Measurements from ENCODE around the gene BTNL9. TPM values are rescaled to one million over a fixed set of nuclear protein-coding genes. Genes with fewer than 3 reads are reported as not detected.

The BTNL9 gene
- total and polyA plus RNA-seq, 2 of the 13 experiments (the other 11 are each of a cell fraction or from before 2014, with no cell fraction given): 0.13 TPM; not detected in 1

GRCh38 chr5:181001947-181002346 is 38.1 kb upstream of the BTNL9 start:
- in situ Hi-C loops (cut with HindIII; ENCODE audit: extremely low pct_ligation_motif_present, low pct_unique_long_range_greater_than_20kb): no loop called here
- no peaks in the 10 kb centered on the region for H3K36me3 ChIP-seq (replicated peaks in 1 of 2; ENCODE audit: control insufficient read depth in 1 of 2, insufficient read depth in 2 of 2, low read length in 2 of 2)
- DNase-seq (ENCODE audit: low spot score) (peak; percentile 15), ATAC-seq (no peak), FAIRE-seq (no peak)
- peak in 1 of 2 experiments; percentile 21; a peak in 1 of 4 replicates for TF ChIP-seq EP300 (IDR thresholded peaks at IDR 0.05; ENCODE audit: low read depth in 2 of 2, low read length in 2 of 2)
- no peak for TF ChIP-seq EP300 (CRISPR knock-in tag; IDR thresholded peaks at IDR 0.05; ENCODE audit: borderline replicate concordance)
- TF ChIP-seq TEAD2 (CRISPR knock-in tag; IDR thresholded peaks at IDR 0.05): no peak
- 0 out of 2 replicates have a peak, but pooled peaks have one; percentile 31 for TF ChIP-seq PITX1 (CRISPR knock-in tag; IDR thresholded peaks at IDR 0.05)
- TF ChIP-seq ZNF607 (CRISPR knock-in tag; IDR thresholded peaks at IDR 0.05; ENCODE audit: borderline replicate concordance): no peak
- TF ChIP-seq XBP1 (CRISPR knock-in tag; IDR thresholded peaks at IDR 0.05): no peak
- no peak for TF ChIP-seq ZNF839 (CRISPR knock-in tag; IDR thresholded peaks at IDR 0.05; ENCODE audit: borderline replicate concordance)
- peak; percentile 67; the same call in 1 of the 2 replicates for TF ChIP-seq ONECUT2 (CRISPR knock-in tag; IDR thresholded peaks at IDR 0.05)
- 0 out of 2 replicates have a peak, but pooled peaks have one; percentile 17 for TF ChIP-seq MIXL1 (CRISPR knock-in tag; IDR thresholded peaks at IDR 0.05)
- TF ChIP-seq TCF7 (IDR thresholded peaks at IDR 0.05; ENCODE audit: low read depth): peak; percentile 44; the same call in 1 of the 2 replicates
- TF ChIP-seq ZKSCAN8 (CRISPR knock-in tag; IDR thresholded peaks at IDR 0.05; ENCODE audit: borderline replicate concordance): no peak
- no peak overlapping the region for H3K4me2 ChIP-seq (ENCODE audit: low read depth, low read length)
- no peak overlapping the region for H2AFZ ChIP-seq (ENCODE audit: low read length)
- intact Hi-C loops (cut with micrococcal nuclease; ENCODE audit: unreplicated experiment): no loop called here
- H3K4me1 ChIP-seq (ENCODE audit: insufficient read depth, low read length): no peaks in the 10 kb centered on the region
- CTCF ChIA-PET (ENCODE audit: low intra/inter-chr PET ratio, low total read pairs): no interaction called here
- no TSS peak for BruUV-seq (replicated peaks)
- no peaks in the 10 kb centered on the region for H3K9me3 ChIP-seq (ENCODE audit: low read length)
- H3K27me3 ChIP-seq (ENCODE audit: control insufficient read depth in 1 of 2, insufficient read depth in 2 of 2, low read length in 2 of 2): peaks cover 0 to 12% of the 10 kb centered on the region in 2 experiments; a peak in 2 of 5 replicates
- no peak overlapping the region for H3K4me3 ChIP-seq (replicated peaks in 1 of 3; ENCODE audit: insufficient read depth in 1 of 3, low read depth in 2 of 3, low read length in 3 of 3)
- POLR2A ChIA-PET: no interaction called here
- H3K27ac ChIP-seq (ENCODE audit: extremely low read length, insufficient read depth, low read length): no peak overlapping the region
- no peaks in the 10 kb centered on the region for H4K20me1 ChIP-seq (ENCODE audit: insufficient read depth, low read length)
- H3K79me2 ChIP-seq (ENCODE audit: insufficient read depth, low read length): no peaks in the 10 kb centered on the region
- H3K9ac ChIP-seq (ENCODE audit: insufficient read depth, low read depth, low read length): no peak overlapping the region

GRCh38 chr5:181005791-181006190 is 34.3 kb upstream of the BTNL9 start:
- Histone ChIP-seq H3K4me1 (ENCODE audit: insufficient read depth, low read length) (no peaks in the 10 kb centered on the region), H3K4me2 (ENCODE audit: low read depth, low read length) (no peak overlapping the region), H3K36me3 (replicated peaks in 1 of 2; ENCODE audit: control insufficient read depth in 1 of 2, insufficient read depth in 2 of 2, low read length in 2 of 2) (no peaks in the 10 kb centered on the region), H3K27me3 (ENCODE audit: control insufficient read depth in 1 of 2, insufficient read depth in 2 of 2, low read length in 2 of 2) (peaks cover 0 to 12% of the 10 kb centered on the region in 2 experiments; a peak in 2 of 5 replicates), H3K9ac (ENCODE audit: insufficient read depth, low read depth, low read length) (no peak overlapping the region), H3K9me3 (ENCODE audit: low read length) (no peaks in the 10 kb centered on the region), H2AFZ (ENCODE audit: low read length) (no peak overlapping the region), H3K27ac (ENCODE audit: extremely low read length, insufficient read depth, low read length) (no peak overlapping the region), H3K79me2 (ENCODE audit: insufficient read depth, low read length) (no peaks in the 10 kb centered on the region), H4K20me1 (ENCODE audit: insufficient read depth, low read length) (no peaks in the 10 kb centered on the region), H3K4me3 (replicated peaks in 1 of 3; ENCODE audit: insufficient read depth in 1 of 3, low read depth in 2 of 3, low read length in 3 of 3) (no peak overlapping the region)
- TF ChIP-seq TOE1 (CRISPR knock-in tag; IDR thresholded peaks at IDR 0.05) (no peak), ZNF747 (CRISPR knock-in tag; IDR thresholded peaks at IDR 0.05; ENCODE audit: borderline replicate concordance) (no peak), FOXC1 (CRISPR knock-in tag; IDR thresholded peaks at IDR 0.05; ENCODE audit: borderline replicate concordance) (no peak), ZNF704 (CRISPR knock-in tag; IDR thresholded peaks at IDR 0.05; ENCODE audit: borderline replicate concordance) (no peak)
- WGBS (ENCODE audit: low lambda C conversion rate): 13% methylated on average over 2 of the region's 9 CpGs
- no peak for ATAC-seq
- FAIRE-seq: no peak
- no TSS peak for BruUV-seq (replicated peaks)
- in situ Hi-C loops (cut with HindIII; ENCODE audit: extremely low pct_ligation_motif_present, low pct_unique_long_range_greater_than_20kb) (loop anchor here (5.0 kb wide), 1 partner anchor 58 kb away; no protein-coding TSS in a partner anchor), intact Hi-C loops (cut with micrococcal nuclease; ENCODE audit: unreplicated experiment) (loop anchor here (5.0 kb wide), 1 partner anchor 58 kb away; no protein-coding TSS in a partner anchor)
- DNase-seq (ENCODE audit: low spot score): no peak
- ChIA-PET CTCF (ENCODE audit: low intra/inter-chr PET ratio, low total read pairs) (no interaction called here), POLR2A (no interaction called here)
